Measurements from ENCODE around the gene MEF2D. TPM values are rescaled to one million over a fixed set of nuclear protein-coding genes. Genes with fewer than 3 reads are reported as not detected.

The MEF2D gene
- total RNA-seq (10 to 100 TPM; 32.9 to 35.4 TPM), polyA plus RNA-seq (19.2 TPM)

DNA sequence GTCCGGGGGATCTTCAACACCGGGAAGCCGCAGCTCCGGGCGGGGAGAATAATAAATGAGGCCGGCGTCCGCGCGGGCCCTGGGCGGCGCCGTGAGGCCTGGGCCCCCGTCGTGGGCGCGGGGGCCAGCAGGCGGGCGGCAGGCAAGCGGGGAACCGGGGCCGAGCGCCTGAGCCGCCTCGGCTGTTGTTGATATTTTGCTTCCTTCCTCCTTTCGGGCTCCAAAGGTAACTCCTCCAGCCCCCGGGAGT, at the start of gene MEF2D:
TSS of gene MEF2D (minus strand) at position 233 of the 250 bp plus-strand sequence. CDS start 17,483 bp downstream, outside the sequence.
- H3K27me3 Mint-ChIP-seq = peaks cover 0 to 3% of the 10 kb centered on the region in 2 donors
- DNase-seq = no peak
- H3K4me1 ChIP-seq (ENCODE audit: insufficient read depth, low read length) = peaks cover 77% of the 10 kb centered on the region
- H3K27ac ChIP-seq (ENCODE audit: low read depth, low read length) = peak within 1 kb of the TSS; percentile 95
- POLR2A ChIA-PET = interaction anchor here (0.5 to 3.7 kb wide), 12 partner anchors 10 to 457 kb away, joined by 3 to 49 read pairs (median 7); partner anchors contain the start of gene NAXE
- H3K27ac Mint-ChIP-seq = peak within 1 kb of the TSS; percentile 98 to 100 (median 99)
- peak within 1 kb of the TSS; percentile 85 for H3K4me3 ChIP-seq (ENCODE audit: low read length)
- peaks cover 0 to 2% (median 0%) of the 10 kb centered on the region in 5 donors for H3K9me3 Mint-ChIP-seq
- H3K36me3 Mint-ChIP-seq = peaks cover 0 to 30% (median 2%) of the 10 kb centered on the region in 3 donors
- H3K36me3 ChIP-seq (ENCODE audit: insufficient read depth, low read length) = no peaks in the 10 kb centered on the region
- H3K4me3 Mint-ChIP-seq = peak within 1 kb of the TSS; percentile 81 to 98 (median 93)
- H3K27me3 ChIP-seq (ENCODE audit: insufficient read depth, low read length, poor library complexity, severe bottlenecking) = no peaks in the 10 kb centered on the region
- H3K9me3 ChIP-seq (ENCODE audit: low read length) = no peaks in the 10 kb centered on the region
- H3K4me1 Mint-ChIP-seq = peaks cover 75 to 79% (median 78%) of the 10 kb centered on the region in 3 donors
- CTCF ChIA-PET = interaction anchor here (0.7 to 13.1 kb wide), 18 partner anchors 10 to 191 kb away, joined by 3 to 177 read pairs (median 8); partner anchors contain the start of genes GPATCH4 and NAXE

DNA sequence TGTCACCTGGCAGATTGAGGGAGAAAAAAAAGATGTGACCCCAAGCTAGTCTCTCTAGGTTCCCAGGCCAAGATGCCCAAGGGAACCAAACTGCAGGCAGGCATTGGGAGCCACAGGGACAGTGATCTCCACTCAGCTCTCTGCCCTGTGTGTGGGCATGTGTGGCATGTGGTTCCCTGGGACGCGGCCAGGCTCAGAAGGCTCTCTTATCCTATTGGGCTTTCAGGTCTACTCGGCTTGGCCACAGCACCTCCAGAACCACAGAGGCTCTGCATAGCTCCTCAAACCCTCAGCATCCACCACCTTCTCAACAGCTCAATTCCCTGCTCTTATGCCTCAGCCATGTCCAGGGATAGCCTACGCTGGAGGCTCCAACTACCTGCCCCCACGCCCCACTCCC, 49.8 kb upstream of the MEF2D start:
- Mint-ChIP-seq H3K27ac (peak overlapping the region in 1 of 8 donors; percentile 69), H3K4me3 (no peak overlapping the region), H3K4me1 (peaks cover 2 to 5% (median 4%) of the 10 kb centered on the region in 3 donors), H3K9me3 (no peaks in the 10 kb centered on the region), H3K27me3 (no peaks in the 10 kb centered on the region), H3K36me3 (peaks cover 0 to 3% (median 0%) of the 10 kb centered on the region in 3 donors)
- no peak overlapping the region for H3K27ac ChIP-seq (ENCODE audit: low read depth, low read length)
- H3K4me3 ChIP-seq (ENCODE audit: low read length) = no peak overlapping the region
- H3K27me3 ChIP-seq (ENCODE audit: insufficient read depth, low read length, poor library complexity, severe bottlenecking) = no peaks in the 10 kb centered on the region
- H3K4me1 ChIP-seq (ENCODE audit: insufficient read depth, low read length) = no peaks in the 10 kb centered on the region
- CTCF ChIA-PET = interaction anchor here (1.1 to 1.4 kb wide), 2 partner anchors 49 to 70 kb away, joined by 3 read pairs; no protein-coding TSS in a partner anchor
- H3K36me3 ChIP-seq (ENCODE audit: insufficient read depth, low read length) = no peaks in the 10 kb centered on the region
- POLR2A ChIA-PET = no interaction called here
- H3K9me3 ChIP-seq (ENCODE audit: low read length) = no peaks in the 10 kb centered on the region
- no peak for DNase-seq

GRCh38 chr1:156549831-156550230, 49.3 kb upstream of the MEF2D start:
- CTCF ChIA-PET = interaction anchor here (1.1 to 1.4 kb wide), 2 partner anchors 49 to 69 kb away, joined by 3 read pairs; no protein-coding TSS in a partner anchor

GRCh38 chr1:156549390-156549789, 48.8 kb upstream of the MEF2D start:
- H3K4me1 Mint-ChIP-seq = peaks cover 2 to 5% (median 4%) of the 10 kb centered on the region in 3 donors
- Histone ChIP-seq H3K27ac (ENCODE audit: low read depth, low read length) (no peak overlapping the region), H3K36me3 (ENCODE audit: insufficient read depth, low read length) (no peaks in the 10 kb centered on the region), H3K9me3 (ENCODE audit: low read length) (no peaks in the 10 kb centered on the region), H3K4me3 (ENCODE audit: low read length) (no peak overlapping the region), H3K4me1 (ENCODE audit: insufficient read depth, low read length) (no peaks in the 10 kb centered on the region), H3K27me3 (ENCODE audit: insufficient read depth, low read length, poor library complexity, severe bottlenecking) (no peaks in the 10 kb centered on the region)
- POLR2A ChIA-PET = no interaction called here
- CTCF ChIA-PET = interaction anchor here (0.9 to 1.4 kb wide), 2 partner anchors 48 to 61 kb away, joined by 3 read pairs; no protein-coding TSS in a partner anchor
- H3K4me3 Mint-ChIP-seq = no peak overlapping the region
- peak overlapping the region in 1 of 8 donors; percentile 0 for H3K27ac Mint-ChIP-seq
- H3K36me3 Mint-ChIP-seq = peaks cover 0 to 3% (median 0%) of the 10 kb centered on the region in 3 donors
- no peaks in the 10 kb centered on the region for H3K9me3 Mint-ChIP-seq
- no peak for DNase-seq
- H3K27me3 Mint-ChIP-seq = no peaks in the 10 kb centered on the region

More at GRCh38 chr1:156549831-156550230, 49.3 kb upstream of the MEF2D start:
- Histone ChIP-seq H3K27me3 (ENCODE audit: insufficient read depth, low read length, poor library complexity, severe bottlenecking) (no peaks in the 10 kb centered on the region), H3K4me1 (ENCODE audit: insufficient read depth, low read length) (no peaks in the 10 kb centered on the region), H3K4me3 (ENCODE audit: low read length) (no peak overlapping the region), H3K27ac (ENCODE audit: low read depth, low read length) (no peak overlapping the region), H3K36me3 (ENCODE audit: insufficient read depth, low read length) (no peaks in the 10 kb centered on the region), H3K9me3 (ENCODE audit: low read length) (no peaks in the 10 kb centered on the region)
- no peaks in the 10 kb centered on the region for H3K9me3 Mint-ChIP-seq
- H3K27me3 Mint-ChIP-seq = no peaks in the 10 kb centered on the region
- no peak overlapping the region for H3K4me3 Mint-ChIP-seq
- POLR2A ChIA-PET = no interaction called here
- peaks cover 2 to 5% (median 4%) of the 10 kb centered on the region in 3 donors for H3K4me1 Mint-ChIP-seq
- peaks cover 0 to 3% (median 0%) of the 10 kb centered on the region in 3 donors for H3K36me3 Mint-ChIP-seq
- DNase-seq = no peak
- peak overlapping the region in 1 of 8 donors; percentile 0 for H3K27ac Mint-ChIP-seq

DNA sequence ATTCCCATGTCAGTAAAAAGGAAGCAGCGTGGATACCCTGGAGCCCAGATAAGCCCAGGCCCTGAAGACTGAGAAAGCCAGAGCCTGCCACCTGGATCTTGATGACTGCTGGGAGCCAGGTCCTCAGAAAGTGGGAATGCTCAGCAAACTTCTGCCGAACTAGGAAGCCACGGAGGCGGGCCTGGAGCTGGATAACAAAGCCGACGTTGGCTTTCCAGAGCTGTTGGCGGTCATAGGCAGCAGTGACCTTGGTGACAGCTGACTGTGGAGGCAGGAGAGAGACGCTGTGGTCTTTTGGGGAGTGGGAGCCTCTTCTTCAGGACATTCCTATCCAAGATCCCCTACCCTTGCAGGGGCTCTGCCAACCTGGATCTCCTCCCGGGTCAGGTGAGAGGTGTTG, 47.4 kb upstream of the MEF2D start:
- Histone ChIP-seq H3K36me3 (ENCODE audit: insufficient read depth, low read length) (no peaks in the 10 kb centered on the region), H3K4me1 (ENCODE audit: insufficient read depth, low read length) (no peaks in the 10 kb centered on the region), H3K4me3 (ENCODE audit: low read length) (no peak overlapping the region), H3K9me3 (ENCODE audit: low read length) (no peaks in the 10 kb centered on the region), H3K27ac (ENCODE audit: low read depth, low read length) (no peak overlapping the region), H3K27me3 (ENCODE audit: insufficient read depth, low read length, poor library complexity, severe bottlenecking) (no peaks in the 10 kb centered on the region)
- peaks cover 0 to under 1% (median 0%) of the 10 kb centered on the region in 3 donors for H3K4me1 Mint-ChIP-seq
- no peak overlapping the region for H3K4me3 Mint-ChIP-seq
- no peak overlapping the region for H3K27ac Mint-ChIP-seq
- H3K36me3 Mint-ChIP-seq = no peaks in the 10 kb centered on the region
- no peak for DNase-seq
- ChIA-PET CTCF (no interaction called here), POLR2A (no interaction called here)
- H3K9me3 Mint-ChIP-seq = no peaks in the 10 kb centered on the region
- H3K27me3 Mint-ChIP-seq = no peaks in the 10 kb centered on the region

- H3K9me3 ChIP-seq (ENCODE audit: low read length) = no peaks in the 10 kb centered on the region
- CTCF ChIA-PET = no interaction called here
Observed at GRCh38 chr1:156547434-156547833, 46.9 kb upstream of the MEF2D start.

DNA sequence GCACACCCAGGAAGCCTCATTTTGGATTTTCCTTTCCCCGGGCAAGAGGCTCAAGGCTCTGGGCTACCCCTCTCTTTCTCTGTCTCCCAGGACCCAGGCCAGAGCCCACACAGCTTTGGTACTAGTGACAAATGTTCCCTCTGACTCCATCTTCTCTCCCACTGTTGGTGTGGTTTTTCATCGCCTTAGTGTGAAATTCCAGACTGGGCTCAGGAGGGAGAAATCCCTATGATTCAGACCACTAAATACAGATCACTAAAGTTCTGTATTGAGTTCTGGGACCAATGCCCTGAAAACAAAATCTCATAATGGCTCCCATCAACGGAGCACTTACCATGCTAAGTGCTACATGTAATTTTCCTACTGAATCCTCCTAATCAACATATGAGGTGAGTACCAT, 45.7 kb upstream of the MEF2D start:
- Histone ChIP-seq H3K4me3 (ENCODE audit: low read length) (no peak overlapping the region), H3K4me1 (ENCODE audit: insufficient read depth, low read length) (no peaks in the 10 kb centered on the region), H3K27me3 (ENCODE audit: insufficient read depth, low read length, poor library complexity, severe bottlenecking) (no peaks in the 10 kb centered on the region), H3K36me3 (ENCODE audit: insufficient read depth, low read length) (no peaks in the 10 kb centered on the region), H3K9me3 (ENCODE audit: low read length) (no peaks in the 10 kb centered on the region), H3K27ac (ENCODE audit: low read depth, low read length) (no peak overlapping the region)
- no peak for DNase-seq
- H3K27me3 Mint-ChIP-seq = no peaks in the 10 kb centered on the region
- H3K4me1 Mint-ChIP-seq = no peaks in the 10 kb centered on the region
- CTCF ChIA-PET = interaction anchor here (2.5 kb wide), 1 partner anchor 65 kb away, joined by 6 read pairs; no protein-coding TSS in a partner anchor
- H3K27ac Mint-ChIP-seq = peak overlapping the region in 1 of 8 donors; percentile 52
- H3K4me3 Mint-ChIP-seq = no peak overlapping the region
- no peaks in the 10 kb centered on the region for H3K36me3 Mint-ChIP-seq
- no peaks in the 10 kb centered on the region for H3K9me3 Mint-ChIP-seq
- POLR2A ChIA-PET = no interaction called here

More at GRCh38 chr1:156547434-156547833, 46.9 kb upstream of the MEF2D start:
- Histone ChIP-seq H3K4me3 (ENCODE audit: low read length) (no peak overlapping the region), H3K4me1 (ENCODE audit: insufficient read depth, low read length) (no peaks in the 10 kb centered on the region), H3K27me3 (ENCODE audit: insufficient read depth, low read length, poor library complexity, severe bottlenecking) (no peaks in the 10 kb centered on the region), H3K36me3 (ENCODE audit: insufficient read depth, low read length) (no peaks in the 10 kb centered on the region), H3K27ac (ENCODE audit: low read depth, low read length) (no peak overlapping the region)
- POLR2A ChIA-PET = no interaction called here
- DNase-seq = no peak
- H3K27me3 Mint-ChIP-seq = no peaks in the 10 kb centered on the region
- no peak overlapping the region for H3K4me3 Mint-ChIP-seq
- no peaks in the 10 kb centered on the region for H3K4me1 Mint-ChIP-seq
- no peaks in the 10 kb centered on the region for H3K9me3 Mint-ChIP-seq
- H3K36me3 Mint-ChIP-seq = no peaks in the 10 kb centered on the region
- peak overlapping the region in 1 of 8 donors; percentile 65 for H3K27ac Mint-ChIP-seq

- ChIA-PET CTCF (interaction anchor here (2.5 kb wide), 1 partner anchor 64 kb away, joined by 6 read pairs; no protein-coding TSS in a partner anchor), POLR2A (no interaction called here)
- Mint-ChIP-seq H3K9me3 (no peaks in the 10 kb centered on the region), H3K4me1 (no peaks in the 10 kb centered on the region), H3K27ac (peak overlapping the region in 2 of 8 donors; percentile 5 to 32), H3K36me3 (no peaks in the 10 kb centered on the region), H3K27me3 (no peaks in the 10 kb centered on the region), H3K4me3 (no peak overlapping the region)
- H3K4me1 ChIP-seq (ENCODE audit: insufficient read depth, low read length) = no peaks in the 10 kb centered on the region
- DNase-seq = no peak
- H3K9me3 ChIP-seq (ENCODE audit: low read length) = no peaks in the 10 kb centered on the region
- H3K27ac ChIP-seq (ENCODE audit: low read depth, low read length) = no peak overlapping the region
- H3K27me3 ChIP-seq (ENCODE audit: insufficient read depth, low read length, poor library complexity, severe bottlenecking) = no peaks in the 10 kb centered on the region
- H3K36me3 ChIP-seq (ENCODE audit: insufficient read depth, low read length) = no peaks in the 10 kb centered on the region
- H3K4me3 ChIP-seq (ENCODE audit: low read length) = no peak overlapping the region
Observed at GRCh38 chr1:156544592-156545102, 44.1 kb upstream of the MEF2D start.

Measured in CD8-positive, alpha-beta memory T cell (primary cell).